Measurements from ENCODE around the gene GGA1.
A peak's percentile ranks its signal among the peaks of the same experiment; 100 is the strongest.

GGA1 gene

GRCh38 chr22:37631448-37632173, 23.0 kb downstream of the GGA1 start:
- Mint-ChIP-seq H3K4me3 (no peak overlapping the region), H3K27me3 (no peaks in the 10 kb centered on the region), H3K4me1 (peaks cover 51% of the 10 kb centered on the region), H3K9me3 (no peaks in the 10 kb centered on the region), H3K27ac (peak overlapping the region; percentile 46), H3K36me3 (no peaks in the 10 kb centered on the region)

DNA sequence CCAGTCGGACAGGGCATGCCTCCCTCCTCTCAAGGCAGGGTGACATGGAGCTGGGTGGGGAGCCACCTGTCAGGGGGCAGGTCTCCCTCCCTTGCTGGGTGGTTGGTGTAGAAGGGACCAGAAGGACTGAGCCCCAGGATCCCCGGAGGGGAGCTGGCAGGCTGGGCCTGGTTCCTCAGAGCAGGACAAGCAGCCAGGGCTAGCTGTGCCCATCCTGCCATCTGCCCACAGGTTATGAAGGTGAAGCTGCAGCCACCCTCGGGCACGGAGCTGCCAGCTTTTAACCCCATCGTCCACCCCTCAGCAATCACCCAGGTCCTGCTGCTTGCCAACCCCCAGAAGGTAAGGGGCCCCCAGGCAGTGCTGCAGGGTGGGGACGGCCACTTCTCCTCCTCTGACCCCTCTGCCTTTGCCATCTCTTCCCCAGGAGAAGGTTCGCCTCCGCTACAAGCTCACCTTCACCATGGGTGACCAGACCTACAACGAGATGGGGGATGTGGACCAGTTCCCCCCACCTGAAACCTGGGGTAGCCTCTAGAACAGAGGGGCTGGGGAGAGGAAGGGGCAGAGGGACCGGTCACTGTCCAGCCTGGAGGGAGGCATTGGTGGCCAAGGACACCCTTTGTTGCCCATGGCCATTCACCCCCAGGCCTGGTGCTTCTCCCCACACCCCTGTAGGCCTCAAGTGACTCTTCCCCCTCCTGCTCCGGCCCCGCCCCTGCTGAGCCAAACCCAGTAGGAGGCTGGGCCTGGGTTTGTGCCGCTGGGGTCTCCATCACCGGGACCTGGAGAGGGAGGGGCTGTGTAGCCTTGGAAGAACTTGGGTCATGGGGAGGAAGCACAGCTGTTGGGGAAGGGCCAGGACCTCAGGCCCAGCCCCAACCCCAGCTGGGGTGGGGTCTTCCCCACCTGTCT, 23.8 kb downstream of the GGA1 start:
- Mint-ChIP-seq H3K4me3 (no peak overlapping the region), H3K36me3 (no peaks in the 10 kb centered on the region), H3K4me1 (peaks cover 51% of the 10 kb centered on the region), H3K27me3 (no peaks in the 10 kb centered on the region), H3K27ac (peak overlapping the region; percentile 46), H3K9me3 (no peaks in the 10 kb centered on the region)

GRCh38 chr22:37633089-37633624, 24.5 kb downstream of the GGA1 start:
- Mint-ChIP-seq H3K4me3 (no peak overlapping the region), H3K9me3 (no peaks in the 10 kb centered on the region), H3K27me3 (no peaks in the 10 kb centered on the region), H3K4me1 (peaks cover 53% of the 10 kb centered on the region), H3K36me3 (no peaks in the 10 kb centered on the region), H3K27ac (peak overlapping the region; percentile 83)

- no peaks in the 10 kb centered on the region for H3K9me3 Mint-ChIP-seq
- peaks cover 53% of the 10 kb centered on the region for H3K4me1 Mint-ChIP-seq
- peak overlapping the region; percentile 39 for H3K4me3 Mint-ChIP-seq
Measured at GRCh38 chr22:37633625-37634416, 25.2 kb downstream of the GGA1 start.

DNA sequence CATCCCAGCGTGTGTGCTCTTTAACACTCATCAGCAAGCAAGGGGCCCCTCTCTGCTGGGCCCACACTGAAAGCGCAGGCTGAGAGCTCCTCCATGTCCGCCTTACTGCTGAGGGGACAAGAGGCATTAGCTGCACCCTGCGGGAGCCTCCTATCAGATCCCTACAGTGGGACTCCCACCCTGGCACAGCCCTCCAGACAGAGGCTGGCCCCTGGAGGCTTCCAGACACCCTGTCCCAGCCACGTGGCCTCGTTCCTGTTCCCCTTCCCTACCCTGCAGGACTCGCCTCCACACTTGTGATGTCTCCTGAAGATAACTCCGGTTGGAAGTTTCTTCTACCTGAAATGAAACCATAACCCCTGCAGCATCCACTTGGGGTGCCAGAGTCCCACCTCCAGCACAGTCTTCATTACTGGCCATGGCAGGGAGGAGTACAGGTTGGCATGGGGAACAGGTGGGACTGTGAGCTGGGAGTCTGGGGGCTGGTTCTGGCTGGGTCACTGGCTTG, 25.8 kb downstream of the GGA1 start:
- Mint-ChIP-seq H3K9me3 (no peaks in the 10 kb centered on the region), H3K36me3 (no peaks in the 10 kb centered on the region), H3K27ac (peak overlapping the region; percentile 94), H3K4me3 (peak overlapping the region; percentile 74), H3K27me3 (no peaks in the 10 kb centered on the region), H3K4me1 (peaks cover 54% of the 10 kb centered on the region)

More at GRCh38 chr22:37633625-37634416, 25.2 kb downstream of the GGA1 start:
- Mint-ChIP-seq H3K36me3 (no peaks in the 10 kb centered on the region), H3K27me3 (no peaks in the 10 kb centered on the region), H3K27ac (peak overlapping the region; percentile 94)

DNA sequence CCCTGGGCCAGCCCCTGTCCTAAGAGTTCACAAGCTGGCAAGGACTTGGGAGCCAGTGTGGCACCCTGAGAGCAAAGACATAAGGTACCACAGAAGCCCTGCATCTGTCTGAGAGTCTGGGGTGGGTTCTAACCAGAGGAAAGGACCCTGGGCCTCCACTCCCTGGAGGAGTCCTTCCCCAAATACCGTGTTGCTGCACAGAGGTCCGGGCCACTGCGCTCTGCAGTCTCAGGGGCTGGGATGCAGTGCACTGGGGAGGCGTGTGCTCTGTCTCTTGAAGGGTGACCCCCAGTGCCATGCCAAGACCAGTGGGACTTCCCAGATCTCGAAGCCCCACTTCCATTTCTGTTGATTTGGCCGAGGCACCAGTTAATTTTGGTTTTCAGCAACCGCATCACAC, 26.5 kb downstream of the GGA1 start:
- Mint-ChIP-seq H3K27ac (no peak overlapping the region), H3K36me3 (no peaks in the 10 kb centered on the region), H3K27me3 (no peaks in the 10 kb centered on the region), H3K4me3 (no peak overlapping the region), H3K9me3 (no peaks in the 10 kb centered on the region), H3K4me1 (peaks cover 55% of the 10 kb centered on the region)

- H3K4me1 Mint-ChIP-seq, result peaks cover 58% of the 10 kb centered on the region
- H3K27ac Mint-ChIP-seq, result peak overlapping the region; percentile 1
- H3K36me3 Mint-ChIP-seq, result no peaks in the 10 kb centered on the region
- H3K9me3 Mint-ChIP-seq, result no peaks in the 10 kb centered on the region
- peak overlapping the region; percentile 0 for H3K4me3 Mint-ChIP-seq
- H3K27me3 Mint-ChIP-seq, result no peaks in the 10 kb centered on the region
Measured at GRCh38 chr22:37636186-37636948, 27.7 kb downstream of the GGA1 start.

DNA sequence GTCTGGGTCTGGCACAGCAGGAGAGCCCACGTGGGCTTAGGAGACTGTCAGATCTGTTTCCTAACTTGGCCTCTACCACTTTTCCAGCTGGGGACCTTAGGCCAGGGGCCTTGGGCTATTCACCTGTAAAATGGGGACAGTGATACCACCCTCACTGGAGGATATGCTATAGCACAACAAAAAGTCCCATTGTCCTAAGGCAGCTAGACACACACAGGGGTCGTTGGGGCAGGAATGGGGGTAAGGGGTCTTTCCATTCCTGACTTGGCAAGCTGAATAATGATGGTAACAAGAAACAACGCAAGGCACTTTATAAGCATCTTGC, 28.3 kb downstream of the GGA1 start:
- Mint-ChIP-seq H3K4me3 (peak overlapping the region; percentile 0), H3K27me3 (no peaks in the 10 kb centered on the region), H3K27ac (peak overlapping the region; percentile 1), H3K4me1 (peaks cover 63% of the 10 kb centered on the region), H3K36me3 (no peaks in the 10 kb centered on the region), H3K9me3 (no peaks in the 10 kb centered on the region)

- no peaks in the 10 kb centered on the region for H3K36me3 Mint-ChIP-seq
- H3K9me3 Mint-ChIP-seq, result no peaks in the 10 kb centered on the region
- H3K4me3 Mint-ChIP-seq, result peak overlapping the region; percentile 89
- peak overlapping the region; percentile 86 for H3K27ac Mint-ChIP-seq
- H3K4me1 Mint-ChIP-seq, result peaks cover 69% of the 10 kb centered on the region
- no peaks in the 10 kb centered on the region for H3K27me3 Mint-ChIP-seq
Measured at GRCh38 chr22:37638391-37639069, 29.9 kb downstream of the GGA1 start.

- no peaks in the 10 kb centered on the region for H3K9me3 Mint-ChIP-seq
- peak within 1 kb of the TSS; percentile 89 for H3K4me3 Mint-ChIP-seq
- H3K36me3 Mint-ChIP-seq, result no peaks in the 10 kb centered on the region
- H3K27ac Mint-ChIP-seq, result peak within 1 kb of the TSS; percentile 95
- no peaks in the 10 kb centered on the region for H3K27me3 Mint-ChIP-seq
- peaks cover 67% of the 10 kb centered on the region for H3K4me1 Mint-ChIP-seq
Measured at GRCh38 chr22:37639070-37639760, 30.6 kb downstream of the GGA1 start, which contains the start of gene SH3BP1. Gene SH3BP1 (plus strand): TSS chr22:37639669. CDS start chr22:37639788, 119 bp downstream.

- peaks cover 60% of the 10 kb centered on the region for H3K4me1 Mint-ChIP-seq
- H3K4me3 Mint-ChIP-seq, result peak overlapping the region; percentile 89
- H3K9me3 Mint-ChIP-seq, result no peaks in the 10 kb centered on the region
- no peaks in the 10 kb centered on the region for H3K27me3 Mint-ChIP-seq
- H3K27ac Mint-ChIP-seq, result peak overlapping the region; percentile 95
- H3K36me3 Mint-ChIP-seq, result no peaks in the 10 kb centered on the region
Measured at GRCh38 chr22:37639771-37640590, 31.3 kb downstream of the GGA1 start.

- Mint-ChIP-seq H3K36me3 (no peaks in the 10 kb centered on the region), H3K9me3 (no peaks in the 10 kb centered on the region), H3K4me3 (peak overlapping the region; percentile 89), H3K27ac (peak overlapping the region; percentile 95), H3K4me1 (peaks cover 53% of the 10 kb centered on the region), H3K27me3 (no peaks in the 10 kb centered on the region)
Measured at GRCh38 chr22:37640591-37641560, 32.2 kb downstream of the GGA1 start.

All from activated naive CD4-positive, alpha-beta T cell treated with anti-CD3 and anti-CD28 coated beads, Interleukin-2, amount 50 U/mL, for 24 hours (primary cell).